ENCODE measurements around the gene BRMS1.
"Not testable (repeated sequence)": the region's sequence is repeated elsewhere in the genome, so short reads cannot be mapped to it uniquely, and the experiment has no call there.

BRMS1 gene

DNA sequence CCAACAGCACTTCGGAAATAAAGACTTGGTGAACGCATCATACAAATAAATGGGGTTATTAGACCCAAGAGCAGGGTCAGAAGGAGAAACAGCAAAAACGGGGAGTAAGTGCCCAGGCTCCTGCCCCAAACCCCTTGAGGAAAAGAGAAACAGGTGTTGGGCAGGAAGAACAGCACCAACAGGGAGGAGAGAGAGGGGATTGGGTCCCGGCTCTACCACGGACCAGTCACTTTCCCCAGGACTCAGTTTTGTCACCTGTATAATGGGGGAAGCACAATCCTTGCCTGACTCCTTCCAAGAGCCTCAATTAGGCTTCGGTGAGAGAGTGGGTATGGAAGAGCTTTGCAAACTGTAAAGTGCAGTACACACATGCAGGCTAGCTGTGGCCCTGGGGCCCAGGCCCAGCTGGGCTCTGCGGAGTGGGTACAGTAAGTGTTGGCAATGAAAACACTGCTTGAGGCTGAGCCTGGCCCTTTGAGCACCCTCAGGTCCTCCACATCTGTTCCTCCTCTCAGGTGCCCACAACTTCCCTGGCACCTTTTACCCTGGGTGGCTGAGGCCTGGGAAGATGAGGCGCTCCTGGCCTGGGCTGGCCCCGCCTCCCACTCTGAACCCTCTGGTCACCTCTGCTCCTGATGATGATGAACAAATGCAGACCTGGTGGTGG, 17.7 kb upstream of the BRMS1 start:
- DNase-seq = no peak

- no peak for DNase-seq
Observed at GRCh38 chr11:66361502-66361941, 16.6 kb upstream of the BRMS1 start.

GRCh38 chr11:66360406-66361073, 15.6 kb upstream of the BRMS1 start:
- no peak for DNase-seq

- no peak for DNase-seq
Observed at GRCh38 chr11:66359662-66360087, 14.8 kb upstream of the BRMS1 start.

DNA sequence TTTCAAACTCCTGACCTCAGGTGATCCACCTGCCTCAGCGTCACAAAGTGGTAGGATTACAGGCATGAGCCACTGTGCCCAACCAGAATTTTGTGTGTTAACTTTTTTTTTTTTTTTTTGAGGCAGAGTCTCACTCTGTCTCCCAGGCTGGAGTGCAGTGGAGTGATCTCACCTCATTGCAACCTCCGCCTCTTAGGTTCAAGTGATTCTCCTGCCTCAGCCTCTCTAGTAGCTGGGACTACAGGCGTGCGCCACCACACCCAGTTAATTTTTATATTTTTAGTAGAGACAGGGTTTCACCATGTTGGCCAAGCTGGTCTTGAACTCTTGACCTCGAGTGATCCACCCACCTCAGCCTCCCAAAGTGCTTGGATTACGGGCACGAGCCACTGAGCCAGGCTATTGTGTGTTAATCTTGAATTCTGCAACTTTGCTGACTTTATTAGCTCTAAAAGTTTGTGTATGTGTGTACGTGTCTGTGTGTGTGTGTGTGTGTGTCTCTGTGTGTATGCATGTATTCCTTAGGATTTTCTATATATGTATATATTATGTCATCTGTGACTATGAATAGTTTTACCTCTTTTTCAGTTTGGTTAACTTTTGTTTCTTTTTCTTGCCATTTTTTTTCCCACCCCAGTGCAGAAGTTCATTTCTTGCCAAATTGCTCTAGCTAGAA, 5.8 kb upstream of the BRMS1 start:
- not testable (repeated sequence) for DNase-seq

DNA sequence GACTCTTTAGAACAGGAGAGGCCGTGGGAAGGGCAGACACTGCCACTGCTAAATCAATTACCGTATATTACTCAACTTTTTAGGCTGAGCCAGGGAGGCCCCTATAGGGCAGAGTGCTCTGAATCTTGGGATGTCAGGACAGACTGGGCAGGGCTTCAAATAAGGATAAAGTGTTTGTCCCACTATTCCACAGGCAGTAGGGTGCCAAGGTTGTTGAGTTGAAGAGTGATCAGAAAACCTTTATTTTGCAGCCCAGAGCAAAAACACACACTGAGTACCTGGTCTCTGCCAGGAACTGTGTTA, 4.1 kb upstream of the BRMS1 start:
- DNase-seq = no peak

DNA sequence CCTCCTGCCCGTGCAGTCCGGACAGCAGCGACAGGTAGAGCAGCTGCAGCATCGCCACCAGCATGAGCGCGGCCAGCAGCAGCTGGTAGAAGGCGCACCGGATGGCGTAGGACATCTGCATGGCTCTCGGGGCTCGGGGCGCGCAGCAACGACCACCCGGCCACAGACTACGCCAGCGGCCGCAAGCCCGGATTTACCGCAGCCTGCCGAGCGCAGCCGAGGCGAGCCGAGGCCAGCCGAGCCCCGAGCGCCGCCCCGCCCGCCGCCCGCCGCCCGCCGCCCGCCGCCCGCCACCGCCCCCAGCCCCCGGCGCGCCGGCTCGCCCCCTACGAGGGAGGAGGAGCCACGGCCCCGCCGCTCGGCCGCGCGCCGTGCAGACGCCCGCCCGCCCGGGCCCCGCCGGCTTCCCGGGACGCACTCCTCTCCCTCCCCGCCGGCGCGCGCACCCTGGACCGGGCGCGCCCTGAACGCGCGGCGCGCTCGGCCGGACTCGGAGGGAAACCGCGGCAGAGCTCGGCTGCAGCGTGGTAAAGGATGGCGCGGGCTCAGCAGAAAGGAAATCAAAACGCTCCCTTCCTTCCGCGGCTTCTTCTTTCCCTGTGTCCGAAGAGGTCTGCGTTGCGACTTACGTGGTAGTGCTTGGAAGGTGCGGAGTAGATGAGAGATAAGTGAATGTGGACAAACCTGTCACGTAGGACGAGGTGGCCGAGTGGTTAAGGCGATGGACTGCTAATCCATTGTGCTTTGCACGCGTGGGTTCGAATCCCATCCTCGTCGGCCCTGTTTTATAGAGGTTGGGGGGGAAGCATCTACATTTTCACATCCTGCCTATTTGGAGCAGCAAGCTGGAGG, 2.7 kb upstream of the BRMS1 start, which contains the start of gene B4GAT1:
Gene B4GAT1, minus strand, starts transcription at position 205 of the 852 bp plus-strand sequence. Its CDS starts 84 bp downstream, at position 121.
- peak; percentile 78 to 85 for DNase-seq

DNA sequence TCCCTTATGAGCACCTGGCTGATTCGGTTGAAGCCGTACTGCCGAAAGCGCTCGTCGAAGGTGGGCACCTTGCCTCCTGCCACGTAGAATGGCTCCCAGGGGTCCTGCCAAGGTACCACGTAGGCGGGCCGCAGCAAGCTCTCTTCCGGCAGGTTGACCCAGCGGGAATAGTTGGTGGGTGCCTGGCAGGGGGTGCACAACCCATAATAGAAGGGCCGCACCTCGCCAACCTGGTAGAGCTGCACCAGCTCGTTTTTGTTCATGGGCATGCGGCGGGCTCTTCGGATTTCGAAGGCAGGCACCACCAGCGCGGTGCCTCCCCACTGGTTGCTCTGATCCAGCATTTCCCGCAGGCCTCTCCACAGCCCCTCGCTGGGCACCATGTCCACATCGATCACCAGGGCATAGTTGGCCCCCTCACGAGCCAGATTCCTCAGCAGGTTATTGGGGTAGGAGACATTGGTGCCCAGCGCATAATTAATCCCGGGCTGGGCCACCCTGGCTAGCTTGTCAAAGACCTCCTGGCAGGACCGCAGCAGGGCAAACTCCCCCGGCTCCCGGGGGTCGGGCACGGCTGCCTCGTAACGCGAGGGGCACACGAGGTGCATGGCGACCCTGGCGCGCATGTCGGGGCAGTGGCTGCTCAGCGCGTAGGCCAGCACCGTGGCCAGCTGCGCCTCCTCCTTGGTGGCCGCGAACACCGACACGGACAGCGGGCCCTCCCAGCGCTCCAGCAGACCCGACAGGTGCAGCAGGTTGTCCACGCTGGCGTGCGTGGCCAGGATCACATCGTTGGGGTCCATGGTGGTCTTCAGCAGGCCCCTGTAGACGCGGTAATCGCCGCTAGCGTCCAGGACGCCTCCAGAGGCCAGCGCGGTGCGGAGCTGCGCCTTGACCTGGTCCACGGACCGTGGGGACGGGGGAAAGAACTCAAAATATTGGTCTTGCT, 1.8 kb upstream of the BRMS1 start:
- no peak for DNase-seq

DNA sequence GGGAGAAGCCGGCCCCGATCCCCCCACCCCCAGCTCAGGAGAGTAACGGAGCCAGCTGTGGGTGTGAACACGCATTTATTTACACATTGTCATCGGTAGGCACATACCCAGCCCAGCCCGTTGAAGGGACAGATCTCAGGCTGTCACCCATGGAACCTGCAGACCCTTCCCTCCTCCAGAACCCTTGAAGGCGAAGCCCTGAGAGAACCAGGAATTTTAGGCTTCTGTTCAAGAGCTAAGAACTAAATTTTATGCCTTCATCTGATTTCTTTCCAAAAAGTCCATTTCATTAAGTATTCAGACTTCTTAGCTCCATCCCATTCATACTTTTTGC, 379 bp upstream of the BRMS1 start:
- DNase-seq = no peak

GRCh38 chr11:66343176-66343575, 1.7 kb downstream of the BRMS1 start:
- DNase-seq = no peak

- DNase-seq = no peak
Observed at GRCh38 chr11:66341502-66342126, 3.3 kb downstream of the BRMS1 start.

DNA sequence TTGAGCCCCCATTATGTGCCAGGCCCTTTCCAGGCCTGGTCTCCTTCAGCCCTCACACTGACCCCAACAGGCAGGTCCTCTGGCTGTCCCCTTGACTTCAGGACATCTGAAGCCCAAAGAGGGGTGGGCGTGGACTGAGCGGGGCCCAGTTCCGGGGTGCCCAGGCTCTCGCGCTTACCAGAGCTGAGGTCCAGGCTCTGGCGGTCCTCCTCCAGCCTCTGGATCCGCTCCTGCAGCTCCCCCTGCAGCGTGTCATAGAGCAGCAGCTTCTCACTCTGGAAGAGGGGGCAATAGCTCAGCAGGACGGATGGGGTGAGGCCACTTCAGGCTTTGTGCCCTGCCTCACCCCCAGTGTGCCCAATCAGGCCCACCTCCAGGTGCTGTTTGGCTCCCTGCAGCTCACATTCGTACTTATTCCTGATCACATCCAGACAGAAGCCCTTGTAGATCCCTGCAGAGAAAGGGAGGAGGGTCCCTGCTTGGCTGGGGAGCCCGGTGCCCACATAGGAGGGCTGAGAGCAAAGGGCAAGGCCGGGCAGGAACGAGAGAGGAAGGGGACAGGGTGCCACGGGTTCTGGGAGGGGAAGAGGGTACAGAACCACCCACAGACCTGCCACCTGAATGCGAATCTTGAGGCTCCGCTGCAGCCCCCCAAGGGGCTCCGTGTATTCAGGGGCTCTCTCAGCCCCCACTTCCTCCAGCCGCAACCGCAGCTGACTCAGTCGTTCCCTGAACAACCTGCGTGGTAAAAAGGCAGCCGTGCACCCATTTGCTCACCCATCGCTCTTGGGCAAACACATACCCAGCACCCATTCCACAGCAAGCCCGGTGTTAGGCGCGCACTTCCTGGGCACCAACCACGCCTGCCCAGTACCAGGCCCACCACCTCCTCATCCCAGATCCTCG, 4.1 kb downstream of the BRMS1 start:
- DNase-seq = no peak

DNA sequence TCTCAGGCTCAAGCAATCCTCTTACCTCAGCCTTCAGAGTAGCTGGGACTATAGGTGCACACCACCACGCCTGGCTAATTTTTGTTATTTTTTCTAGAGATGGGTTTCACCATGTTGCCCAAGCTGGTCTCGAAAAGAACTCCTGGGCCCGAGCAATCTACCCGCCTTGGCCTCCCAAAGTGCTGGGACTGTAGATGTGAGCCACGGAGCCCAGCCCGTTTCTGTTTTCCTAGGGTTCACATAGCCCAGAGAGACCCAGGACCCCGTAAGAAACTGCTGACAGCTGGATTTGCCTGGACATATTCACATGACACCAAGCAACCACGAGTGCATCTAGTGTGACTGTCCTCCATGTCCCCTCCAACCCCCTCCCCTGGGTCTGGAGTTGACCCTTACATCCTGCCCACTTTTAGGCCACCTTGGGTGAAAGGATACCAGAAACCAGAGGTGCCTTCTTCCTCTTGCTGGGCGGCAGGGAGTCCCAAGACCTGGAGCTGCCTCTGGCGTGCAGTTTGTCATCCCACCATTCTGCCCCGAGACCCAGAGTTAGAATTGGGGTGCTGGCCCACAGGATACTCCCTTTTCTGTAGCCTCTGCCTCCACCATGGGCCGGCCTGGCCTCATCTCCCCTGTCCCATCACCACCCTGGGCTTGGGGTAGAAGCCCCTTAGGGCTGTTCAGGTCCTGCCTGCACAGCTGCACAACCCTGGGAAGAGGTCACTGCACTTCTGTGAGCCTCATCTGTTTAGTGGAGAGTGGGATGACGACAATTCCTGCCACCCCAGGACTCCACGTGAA, 5.0 kb downstream of the BRMS1 start:
- DNase-seq = no peak

GRCh38 chr11:66339162-66339675, 5.7 kb downstream of the BRMS1 start:
- no peak for DNase-seq

DNA sequence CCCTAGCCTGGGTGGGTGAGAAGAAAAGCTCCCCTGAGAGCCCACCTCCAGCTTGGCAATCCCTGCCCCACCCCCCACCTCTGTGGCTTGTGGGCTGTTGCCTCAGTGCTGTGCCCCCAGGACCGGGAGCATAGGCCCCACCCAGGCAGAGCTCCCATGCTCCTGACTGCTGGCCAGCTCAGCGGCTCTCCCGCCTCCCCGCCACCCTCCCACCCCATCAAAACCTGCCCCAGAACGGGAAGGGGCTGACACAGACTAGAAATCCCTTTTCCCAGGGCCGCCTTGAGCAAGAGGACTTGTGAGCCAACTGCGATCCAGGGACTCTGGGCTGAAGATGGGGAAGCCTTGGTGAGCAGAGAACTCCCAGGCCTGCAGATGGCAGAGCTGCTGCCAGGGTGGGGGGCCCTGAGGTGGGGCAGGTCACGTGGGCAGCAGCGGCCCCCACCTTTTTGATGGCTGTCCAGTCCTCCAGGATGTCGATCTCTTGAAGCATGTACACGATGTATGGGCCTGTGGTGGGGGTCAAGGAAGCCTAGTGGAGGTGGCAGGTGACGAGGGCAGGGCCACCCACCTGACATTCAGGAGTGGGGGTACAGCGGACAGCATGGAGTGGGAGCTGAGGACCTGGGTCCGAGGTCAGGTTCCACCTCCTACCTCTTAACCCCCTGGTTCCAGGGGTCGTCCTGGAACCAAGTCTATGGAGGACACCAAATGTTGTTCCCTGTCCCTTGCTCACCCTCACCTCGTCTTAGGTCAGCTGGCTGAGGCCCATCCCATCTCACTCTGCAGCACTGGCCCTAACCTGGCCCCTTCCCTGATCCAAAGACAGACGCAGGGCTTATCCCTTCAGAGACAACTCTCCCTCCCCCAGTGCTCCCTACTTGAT, 6.4 kb downstream of the BRMS1 start:
- no peak for DNase-seq

DNA sequence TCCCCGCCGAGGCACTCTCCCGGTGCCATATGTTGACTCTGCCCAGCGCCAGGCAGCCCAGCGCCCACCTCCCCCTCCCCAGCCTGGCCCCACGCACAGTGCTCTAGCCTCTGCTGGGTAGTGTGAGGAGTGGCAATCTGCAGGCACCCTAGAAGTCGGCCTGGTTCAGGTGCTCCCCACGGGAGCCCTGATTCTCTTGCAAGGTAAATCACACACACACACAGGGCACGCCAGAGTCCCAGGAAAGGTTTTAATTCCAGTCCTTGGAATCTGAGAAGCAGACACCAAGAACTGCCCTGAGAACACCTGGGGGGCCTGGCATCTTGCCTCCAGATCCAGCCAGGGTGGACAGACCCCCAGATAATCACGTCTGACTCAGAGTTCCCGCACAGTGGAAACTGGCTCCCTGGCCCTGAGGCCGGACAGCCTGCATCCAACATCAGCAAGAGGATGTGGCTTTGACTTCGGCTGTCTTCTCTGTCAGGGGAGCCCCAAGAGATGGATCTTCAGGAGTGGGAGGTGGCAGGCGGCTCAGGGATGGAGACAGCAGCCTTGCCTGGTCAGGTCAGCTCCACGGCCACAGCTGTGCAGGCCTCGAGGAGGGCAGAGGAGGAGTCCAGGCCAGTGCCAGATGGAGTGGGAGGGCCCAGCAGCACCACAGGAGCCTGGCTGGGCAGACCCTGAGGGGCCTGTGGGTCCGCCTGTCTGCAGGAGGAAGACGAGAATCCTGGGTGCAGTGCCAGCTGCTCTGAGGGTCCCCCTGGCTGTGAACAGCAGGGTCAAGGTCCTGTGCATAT, 7.6 kb downstream of the BRMS1 start:
- no peak for DNase-seq

All from SW 1271 (cell line).